Stomach (tissue), 9 donors: Measurements from ENCODE around the gene ZNF322. TPM values are rescaled to one million over a fixed set of nuclear protein-coding genes. Genes with fewer than 3 reads are reported as not detected.

Experiments used
- DNase-seq, 2 donors: peaks; one replicate each; pipeline versions ENCODE4 v3.0.0 to v3.0.0-alpha.2; 2013 to 2019
- H3K27ac ChIP-seq, 5 donors: fragments of 200-600 bp in 4 of 5; sonication (generic) in 4 of 5; one replicate each; pipeline ENCODE4 v1.5.1; 2013 to 2019; ENCODE audit warnings: mild to moderate bottlenecking in 1 of 5, moderate library complexity in 1 of 5
- H3K27me3 ChIP-seq, 3 donors: fragments of 200-600 bp; sonication (generic); one replicate each; pipeline ENCODE4 v1.5.1; 2017 to 2019; ENCODE audit warnings: mixed run types in 1 of 3
- H3K36me3 ChIP-seq, 4 donors: fragments of 200-600 bp; sonication (generic); 1 replicate in 3 of 4; 2 replicates in 1 of 4; pipeline ENCODE4 v1.5.1; 2016 to 2019
- H3K4me1 ChIP-seq, 4 donors: fragments of 200-600 bp; sonication (generic); one replicate each; pipeline ENCODE4 v1.5.1; 2016 to 2019
- H3K4me3 ChIP-seq, 4 donors: fragments of 200-600 bp; sonication (generic) in 3 of 4; one replicate each; pipeline ENCODE4 v1.5.1; 2016 to 2019; ENCODE audit warnings: mild to moderate bottlenecking in 1 of 4
- H3K9me3 ChIP-seq, 4 donors: fragments of 200-600 bp; sonication (generic); one replicate each; pipeline ENCODE4 v1.5.1; 2016 to 2019
- CTCF ChIP-seq, 7 experiments: fragments of 450-650 bp in 4 of 7; fragments of 200-600 bp in 3 of 7; sonication (generic) in 3 of 7; IDR thresholded peaks; one replicate each; pipeline ENCODE4 v1.5.1; 2016 to 2019; ENCODE audit warnings: antibody characterized with exemption in 7 of 7, control low read depth in 2 of 7, mild to moderate bottlenecking in 1 of 7
- EP300 ChIP-seq: sonication (generic); formaldehyde crosslinking; IDR thresholded peaks from one replicate; pipeline ENCODE4 v1.6.1; 2017; ENCODE audit warnings: antibody characterized with exemption
- POLR2A ChIP-seq, 4 donors: fragments of 450-650 bp; IDR thresholded peaks; one replicate each; pipeline ENCODE4 v1.6.1; 2016; ENCODE audit warnings: antibody characterized with exemption in 4 of 4, control low read depth in 2 of 4, mild to moderate bottlenecking in 1 of 4, moderate library complexity in 1 of 4
- POLR2AphosphoS5 ChIP-seq, 3 donors: sonication (generic); formaldehyde crosslinking; IDR thresholded peaks; one replicate each; pipeline ENCODE4 v1.6.1; 2016; ENCODE audit warnings: antibody characterized with exemption in 3 of 3
- WGBS, 5 donors: extraction: QIAGEN DNeasy Blood & Tissue Kit in 3 of 5; methylation state at CpG; one replicate each; pipeline versions ENCODE4 v1.1.5 to v1.1.7; 2013 to 2018; 5-methylcytosine and 5-hydroxymethylcytosine counted together
- intact Hi-C: fragments of 100-400 bp; cut with DNase I; formaldehyde crosslinking; loops from one replicate; pipeline ENCODE4 v1.15.1; 2023; ENCODE audit warnings: low total_unique reads
- polyA plus RNA-seq, 3 donors: library from polyadenylated mRNA; stranded (reverse); fragments of 200-250 nt; gene quantifications; one replicate each; pipeline ENCODE4 v1.2.3, GENCODE V29; 2013
- total RNA-seq, 5 donors: library from RNA; depleted of rRNA; stranded (reverse); fragments of >200 nt; gene quantifications; one replicate each; pipeline versions ENCODE4 v1.1.0 to v1.2.3, GENCODE V29; 2014 to 2016
- donor health status: healthy with polysubstance abuse.
- donor health status: Bipolar disorder and iron deficiency.
- donor health status: healthy.

Gene ZNF322
- total and polyA plus RNA-seq, 8 donors = 4.1 to 23.9 (median 8.6) TPM

DNA sequence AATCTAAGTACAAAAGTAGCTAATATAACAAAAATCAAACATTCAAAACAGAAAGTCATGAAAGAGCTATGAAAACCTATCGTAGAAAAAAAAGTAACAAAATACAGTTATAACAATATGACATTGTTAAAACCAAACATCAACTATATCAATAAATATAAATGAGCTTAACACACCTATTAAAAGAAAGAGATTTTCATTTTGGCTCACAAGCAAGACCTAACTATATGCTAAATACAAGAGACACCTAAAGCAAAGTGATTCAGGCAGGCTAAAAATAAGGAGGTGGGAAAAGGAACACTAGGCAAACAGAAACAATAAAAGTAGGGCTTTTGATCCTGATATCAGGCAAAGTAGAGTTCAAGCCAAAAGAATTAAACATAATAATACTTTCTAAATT lies 13.5 kb downstream of the ZNF322 start:
- 98 to 100% (median 100%) methylated on average over 1 of the region's 1 CpG for WGBS, 5 donors
- no peak for DNase-seq
- Histone ChIP-seq H3K27ac (no peak overlapping the region), H3K9me3 (peaks cover 0 to 31% (median 13%) of the 10 kb centered on the region in 4 donors), H3K27me3 (no peaks in the 10 kb centered on the region), H3K4me3 (no peak overlapping the region), H3K36me3 (peaks cover 26 to 52% (median 48%) of the 10 kb centered on the region in 4 donors), H3K4me1 (no peaks in the 10 kb centered on the region)
- TF ChIP-seq POLR2AphosphoS5 (IDR thresholded peaks at IDR 0.05) (no peak), CTCF (IDR thresholded peaks at IDR 0.05) (no peak), POLR2A (IDR thresholded peaks at IDR 0.05) (no peak), EP300 (no peak)
- intact Hi-C loops = no loop called here

- Histone ChIP-seq H3K4me1 (no peaks in the 10 kb centered on the region), H3K27me3 (no peaks in the 10 kb centered on the region), H3K36me3 (peaks cover 46 to 73% (median 67%) of the 10 kb centered on the region in 4 donors), H3K27ac (no peak overlapping the region), H3K4me3 (no peak overlapping the region), H3K9me3 (peaks cover 0 to 54% (median 27%) of the 10 kb centered on the region in 4 donors)
- no peak for TF ChIP-seq POLR2A (IDR thresholded peaks at IDR 0.05)
- no peak for TF ChIP-seq POLR2AphosphoS5 (IDR thresholded peaks at IDR 0.05)
- no peak for TF ChIP-seq CTCF (IDR thresholded peaks at IDR 0.05)
- no peak for TF ChIP-seq EP300
- DNase-seq = no peak
- WGBS, 5 donors = 89 to 99% (median 97%) methylated on average over 2 of the region's 2 CpGs
- intact Hi-C loops = no loop called here
Observed at GRCh38 chr6:26640806-26641205, 18.7 kb downstream of the ZNF322 start.

DNA sequence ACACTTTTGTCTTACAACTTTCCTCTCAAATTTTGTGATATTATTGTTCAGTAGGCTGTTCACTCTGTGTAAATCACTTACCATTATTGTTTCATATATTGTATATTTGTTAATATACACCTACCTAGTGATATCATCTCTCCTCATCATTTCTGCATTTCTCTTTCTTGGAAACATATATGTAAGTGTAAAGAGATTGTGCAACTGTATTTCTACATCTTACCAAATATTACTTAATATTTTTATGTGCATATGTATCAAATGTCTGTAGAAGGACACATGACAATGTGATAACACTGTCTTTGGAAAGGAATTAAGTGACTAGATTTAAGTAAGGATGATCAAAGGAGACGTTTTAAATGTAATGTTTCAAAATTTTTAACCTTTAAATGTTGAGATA lies 30.2 kb downstream of the ZNF322 start:
- 35 to 59% (median 52%) methylated on average over 1 of the region's 1 CpG for WGBS, 5 donors

GRCh38 chr6:26627843-26628242 lies 31.7 kb downstream of the ZNF322 start:
- Histone ChIP-seq H3K4me3 (no peak overlapping the region), H3K4me1 (no peaks in the 10 kb centered on the region), H3K27ac (no peak overlapping the region), H3K9me3 (peaks cover 0 to 12% (median 3%) of the 10 kb centered on the region in 4 donors), H3K36me3 (no peaks in the 10 kb centered on the region), H3K27me3 (no peaks in the 10 kb centered on the region)
- 74 to 82% (median 80%) methylated on average over 7 of the region's 7 CpGs for WGBS, 5 donors
- TF ChIP-seq EP300 (no peak), CTCF (IDR thresholded peaks at IDR 0.05) (no peak), POLR2AphosphoS5 (IDR thresholded peaks at IDR 0.05) (no peak), POLR2A (IDR thresholded peaks at IDR 0.05) (no peak)
- no peak for DNase-seq
- intact Hi-C loops = no loop called here

More for the DNA sequence above, 30.2 kb downstream of the ZNF322 start:
- H3K4me3 ChIP-seq = no peak overlapping the region
- no peak for DNase-seq
- H3K27me3 ChIP-seq = no peaks in the 10 kb centered on the region
- no peaks in the 10 kb centered on the region for H3K4me1 ChIP-seq
- H3K9me3 ChIP-seq = peaks cover 0 to 7% (median 3%) of the 10 kb centered on the region in 4 donors
- H3K27ac ChIP-seq = no peak overlapping the region
- TF ChIP-seq POLR2A (IDR thresholded peaks at IDR 0.05) (no peak), POLR2AphosphoS5 (IDR thresholded peaks at IDR 0.05) (no peak), EP300 (no peak), CTCF (IDR thresholded peaks at IDR 0.05) (no peak)
- intact Hi-C loops = no loop called here
- peaks cover 0 to 9% (median 8%) of the 10 kb centered on the region in 4 donors for H3K36me3 ChIP-seq
